GM12864 (cell line): ENCODE measurements around the gene LRRC23.
A peak's percentile ranks its signal among the peaks of the same experiment; 100 is the strongest.
"Not testable (repeated sequence)": the region's sequence is repeated elsewhere in the genome, so short reads cannot be mapped to it uniquely, and the experiment has no call there.

Source experiments
- DNase-seq: peaks from one replicate; pipeline ENCODE4 v3.0.0-alpha.2; 2011; ENCODE audit warnings: low read depth
- H3K4me3 ChIP-seq: 2 replicates; pipeline ENCODE4 v1.5.1; 2011; ENCODE audit warnings: mild to moderate bottlenecking, low read depth, low read length, control low read depth
- TF ChIP-seq, protein P1 (sequence below): IDR thresholded peaks from 2 replicates; pipeline ENCODE4 v1.5.1; 2011; ENCODE audit warnings: low read depth, mild to moderate bottlenecking, moderate library complexity, low read length, control low read depth, inconsistent platforms; ENCODE audit errors: missing control alignments

LRRC23 gene

DNA sequence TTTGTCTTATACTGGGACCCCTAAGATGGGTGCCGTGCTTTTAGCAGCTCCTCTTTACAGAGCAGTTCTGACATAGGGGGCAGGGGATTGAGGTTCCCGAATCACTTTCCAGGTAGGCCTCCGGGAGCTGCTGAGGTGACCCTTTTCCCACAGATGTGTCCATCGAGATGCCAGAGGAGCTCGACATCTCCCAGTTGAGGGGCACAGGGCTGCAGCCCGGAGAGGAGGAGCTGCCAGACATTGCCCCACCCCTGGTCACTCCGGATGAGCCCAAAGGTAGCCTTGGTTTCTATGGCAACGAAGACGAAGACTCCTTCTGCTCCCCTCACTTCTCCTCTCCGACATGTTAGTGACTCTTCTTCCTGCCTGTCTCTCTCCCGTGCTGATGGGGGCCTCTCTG lies 41.6 kb upstream of the LRRC23 start:
- no peak for DNase-seq
- H3K4me3 ChIP-seq, result no peak overlapping the region
- TF ChIP-seq, protein P1, sequence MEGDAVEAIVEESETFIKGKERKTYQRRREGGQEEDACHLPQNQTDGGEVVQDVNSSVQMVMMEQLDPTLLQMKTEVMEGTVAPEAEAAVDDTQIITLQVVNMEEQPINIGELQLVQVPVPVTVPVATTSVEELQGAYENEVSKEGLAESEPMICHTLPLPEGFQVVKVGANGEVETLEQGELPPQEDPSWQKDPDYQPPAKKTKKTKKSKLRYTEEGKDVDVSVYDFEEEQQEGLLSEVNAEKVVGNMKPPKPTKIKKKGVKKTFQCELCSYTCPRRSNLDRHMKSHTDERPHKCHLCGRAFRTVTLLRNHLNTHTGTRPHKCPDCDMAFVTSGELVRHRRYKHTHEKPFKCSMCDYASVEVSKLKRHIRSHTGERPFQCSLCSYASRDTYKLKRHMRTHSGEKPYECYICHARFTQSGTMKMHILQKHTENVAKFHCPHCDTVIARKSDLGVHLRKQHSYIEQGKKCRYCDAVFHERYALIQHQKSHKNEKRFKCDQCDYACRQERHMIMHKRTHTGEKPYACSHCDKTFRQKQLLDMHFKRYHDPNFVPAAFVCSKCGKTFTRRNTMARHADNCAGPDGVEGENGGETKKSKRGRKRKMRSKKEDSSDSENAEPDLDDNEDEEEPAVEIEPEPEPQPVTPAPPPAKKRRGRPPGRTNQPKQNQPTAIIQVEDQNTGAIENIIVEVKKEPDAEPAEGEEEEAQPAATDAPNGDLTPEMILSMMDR, result no peak

DNA sequence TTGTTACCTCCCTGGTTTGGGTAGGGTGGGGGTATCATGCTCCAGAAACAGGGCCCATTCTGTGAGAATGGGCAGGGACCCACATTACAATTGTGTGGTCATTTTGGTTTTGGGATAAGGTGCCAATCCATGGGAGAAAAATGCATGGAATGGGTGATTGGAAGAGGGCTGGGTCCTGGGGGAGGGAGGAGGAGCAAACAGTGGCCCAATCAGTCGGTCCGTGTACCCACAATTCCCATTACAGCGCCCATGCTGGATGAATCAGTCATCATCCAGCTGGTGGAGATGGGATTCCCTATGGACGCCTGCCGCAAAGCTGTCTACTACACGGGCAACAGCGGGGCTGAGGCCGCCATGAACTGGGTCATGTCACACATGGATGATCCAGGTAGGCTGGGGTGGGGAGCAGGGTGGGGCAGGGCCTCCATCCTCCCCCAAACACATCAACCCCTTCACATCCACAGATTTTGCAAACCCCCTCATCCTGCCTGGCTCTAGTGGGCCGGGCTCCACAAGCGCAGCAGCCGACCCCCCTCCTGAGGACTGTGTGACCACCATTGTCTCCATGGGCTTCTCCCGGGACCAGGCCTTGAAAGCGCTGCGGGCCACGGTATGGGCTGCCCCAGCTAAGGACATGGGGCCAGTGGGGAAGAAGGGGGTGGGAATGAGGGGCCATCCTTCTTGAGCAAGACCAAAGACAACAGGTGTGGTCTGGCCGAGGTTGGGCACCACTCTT lies 40.9 kb upstream of the LRRC23 start:
- TF ChIP-seq, protein P1, result no peak
- no peak for DNase-seq
- H3K4me3 ChIP-seq, result no peak overlapping the region

DNA sequence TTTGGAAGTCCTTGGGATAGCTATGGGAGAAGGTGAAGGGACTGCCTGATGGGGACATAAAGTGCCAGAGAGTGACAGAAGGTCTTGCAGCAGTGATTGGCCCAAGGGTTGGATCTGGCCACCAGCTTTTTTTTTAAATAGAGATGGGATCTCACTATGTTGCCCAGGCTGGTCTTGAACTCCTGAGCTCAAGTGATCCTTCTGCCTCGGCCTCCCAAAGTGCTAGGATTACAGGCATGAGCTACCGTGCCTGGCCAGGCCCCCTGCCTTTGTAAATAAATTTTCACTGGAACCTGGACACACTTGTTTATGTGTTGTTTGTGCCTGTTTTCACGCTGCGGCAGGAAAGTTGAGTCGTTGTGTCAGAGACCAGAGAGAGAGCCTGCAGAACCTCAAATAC lies 39.3 kb upstream of the LRRC23 start:
- not testable (repeated sequence) for H3K4me3 ChIP-seq, DNase-seq

DNA sequence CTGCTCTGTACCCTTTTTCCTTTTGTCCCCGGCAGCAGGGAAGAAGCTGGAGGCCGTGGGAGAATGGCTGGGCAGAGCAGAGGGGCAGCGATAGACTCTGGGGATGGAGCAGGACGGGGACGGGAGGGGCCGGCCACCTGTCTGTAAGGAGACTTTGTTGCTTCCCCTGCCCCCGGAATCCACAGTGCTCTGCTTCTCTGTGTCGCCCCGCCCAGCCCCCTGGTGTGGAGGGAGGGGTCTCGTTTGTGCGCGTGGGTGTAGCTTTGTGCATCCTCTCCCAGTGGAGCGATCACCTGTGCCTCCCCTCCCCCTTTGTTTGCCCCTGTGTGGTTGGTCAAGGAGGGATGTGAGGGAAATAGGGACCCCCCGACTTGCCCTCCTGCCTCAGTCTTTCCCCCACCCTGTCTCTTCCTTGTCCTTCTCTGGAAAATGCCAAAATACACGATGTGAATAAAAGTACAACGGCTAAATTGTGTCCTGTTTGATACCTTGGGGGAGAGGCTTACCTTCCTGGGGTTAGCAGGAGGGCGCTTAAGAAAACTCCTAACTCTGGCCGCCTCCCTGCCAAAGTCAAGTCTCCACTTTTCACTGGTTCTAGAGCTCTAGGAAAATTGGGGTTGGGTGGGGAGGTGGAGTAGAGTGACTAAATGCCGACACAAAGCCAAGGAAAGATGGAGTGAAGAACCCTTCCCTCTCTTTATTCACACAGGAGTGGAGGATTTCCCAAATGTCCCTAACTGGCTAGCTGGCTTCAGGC lies 38.3 kb upstream of the LRRC23 start:
- TF ChIP-seq, protein P1, result no peak
- DNase-seq, result no peak
- H3K4me3 ChIP-seq, result peak overlapping the region; percentile 74; the same call in 1 of the 2 replicates

DNA sequence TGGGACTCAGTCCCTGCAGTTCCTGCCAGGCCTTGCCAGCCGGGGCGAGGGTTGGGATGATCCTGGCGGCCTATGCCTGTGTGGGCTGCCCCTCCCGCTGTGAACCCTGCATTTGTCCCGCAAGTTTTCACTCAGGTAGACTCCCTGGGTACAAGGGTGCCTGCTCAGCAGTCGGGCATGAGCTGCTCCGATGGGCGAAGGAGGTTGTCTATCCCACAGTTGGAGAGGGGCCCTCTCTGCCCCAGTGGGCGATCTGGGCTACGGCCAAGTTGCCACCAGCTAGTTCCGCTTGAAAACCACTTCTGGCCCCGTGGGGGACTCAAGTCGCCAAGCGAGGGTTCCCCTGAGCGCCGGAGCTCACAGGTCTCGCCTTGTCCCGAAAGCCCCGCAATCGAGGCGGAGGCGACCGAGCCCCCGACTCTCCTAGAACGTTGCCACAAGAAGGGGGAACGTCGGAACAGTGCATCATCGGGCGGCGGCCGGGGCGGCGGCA lies 37.7 kb upstream of the LRRC23 start:
- no peak for DNase-seq
- TF ChIP-seq, protein P1, result no peak
- H3K4me3 ChIP-seq, result peak overlapping the region; percentile 74

DNA sequence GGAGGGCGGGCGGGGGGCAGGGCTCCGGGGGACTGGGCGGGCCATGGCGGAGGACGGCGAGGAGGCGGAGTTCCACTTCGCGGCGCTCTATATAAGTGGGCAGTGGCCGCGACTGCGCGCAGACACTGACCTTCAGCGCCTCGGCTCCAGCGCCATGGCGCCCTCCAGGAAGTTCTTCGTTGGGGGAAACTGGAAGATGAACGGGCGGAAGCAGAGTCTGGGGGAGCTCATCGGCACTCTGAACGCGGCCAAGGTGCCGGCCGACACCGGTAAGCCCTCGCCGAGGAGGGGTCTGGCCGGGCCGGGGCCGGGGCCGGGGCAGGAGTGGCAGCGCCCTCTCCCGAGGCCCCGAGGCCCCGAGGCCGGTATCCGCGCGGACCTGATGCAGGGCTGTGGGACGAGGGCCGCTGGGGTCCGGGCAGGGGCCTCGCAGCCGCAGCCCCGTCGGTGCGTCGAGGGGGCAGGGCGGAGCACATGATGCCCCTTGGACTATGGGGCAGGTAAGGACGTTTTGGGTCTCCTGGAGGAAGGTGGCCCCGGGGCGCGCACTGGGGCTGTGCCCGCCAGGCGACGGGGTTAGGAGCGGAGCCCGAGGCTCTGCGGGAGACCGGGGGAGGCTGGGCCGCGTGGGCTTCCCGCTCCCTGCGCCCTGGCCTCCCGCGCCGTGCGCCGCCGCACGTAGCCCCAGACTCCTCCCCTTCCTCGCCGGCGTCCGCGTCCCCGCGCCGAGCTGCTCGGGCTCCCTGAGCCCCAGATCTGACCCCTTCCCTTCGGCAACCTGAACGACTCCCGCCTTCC lies 37.0 kb upstream of the LRRC23 start, which contains the start of gene TPI1:
TPI1 (plus strand) TSS at position 119 of the 798 bp plus-strand sequence; CDS start at position 155, 36 bp downstream.
- DNase-seq, result no peak
- H3K4me3 ChIP-seq, result peak within 1 kb of the TSS; percentile 74
- TF ChIP-seq, protein P1, result no peak
